ENCODE data around the gene ARL5A. TPM values are rescaled to one million over a fixed set of nuclear protein-coding genes. Genes with fewer than 3 reads are reported as not detected.

The ARL5A gene
- total and polyA plus RNA-seq, 12 donors: 8.3 to 99.0 (median 53.2) TPM

GRCh38 chr2:151844211-151844896, 16.1 kb upstream of the ARL5A start:
- Histone ChIP-seq H3K27ac (peak overlapping the region in 1 of 5 donors; percentile 39), H3K27me3 (no peaks in the 10 kb centered on the region), H3K36me3 (replicated peaks in 1 of 2) (no peaks in the 10 kb centered on the region), H3K9me3 (replicated peaks in 1 of 3) (no peaks in the 10 kb centered on the region), H3K4me3 (no peak overlapping the region), H3K4me1 (replicated peaks in 1 of 2) (peaks cover 0 to 12% of the 10 kb centered on the region in 2 donors)
- WGBS, 4 donors: 57 to 67% (median 62%) methylated on average over 6 of the region's 6 CpGs
- DNase-seq: no peak
- TF ChIP-seq POLR2A (IDR thresholded peaks at IDR 0.05): no peak
- no peak for TF ChIP-seq CTCF (IDR thresholded peaks at IDR 0.05)
- intact Hi-C loops (cut with DNase I): no loop called here

- H3K9me3 ChIP-seq (replicated peaks in 1 of 3): no peaks in the 10 kb centered on the region
- TF ChIP-seq POLR2A (IDR thresholded peaks at IDR 0.05) (no peak), CTCF (IDR thresholded peaks at IDR 0.05) (no peak)
- DNase-seq: peak in 1 of 7 donors; percentile 20
- intact Hi-C loops (cut with DNase I): no loop called here
- H3K27me3 ChIP-seq: no peaks in the 10 kb centered on the region
- peaks cover 0 to 12% of the 10 kb centered on the region in 2 donors for H3K4me1 ChIP-seq (replicated peaks in 1 of 2)
- H3K27ac ChIP-seq: no peak overlapping the region
- H3K36me3 ChIP-seq (replicated peaks in 1 of 2): no peaks in the 10 kb centered on the region
- 20 to 42% (median 38%) methylated on average over 1 of the region's 1 CpG for WGBS, 4 donors
- H3K4me3 ChIP-seq: no peak overlapping the region
Observed at GRCh38 chr2:151843691-151844061, 15.5 kb upstream of the ARL5A start.

- H3K4me1 ChIP-seq (replicated peaks in 1 of 2): peaks cover 0 to 12% of the 10 kb centered on the region in 2 donors
- no peak overlapping the region for H3K4me3 ChIP-seq
- TF ChIP-seq POLR2A (IDR thresholded peaks at IDR 0.05) (no peak), CTCF (IDR thresholded peaks at IDR 0.05) (no peak)
- no peak overlapping the region for H3K27ac ChIP-seq
- H3K27me3 ChIP-seq: no peaks in the 10 kb centered on the region
- peak in 1 of 7 donors; percentile 8 for DNase-seq
- H3K9me3 ChIP-seq (replicated peaks in 1 of 3): no peaks in the 10 kb centered on the region
- whole genome bisulfite sequencing, 4 donors: 70 to 77% (median 71%) methylated on average over 8 of the region's 8 CpGs
- intact Hi-C loops (cut with DNase I): no loop called here
- no peaks in the 10 kb centered on the region for H3K36me3 ChIP-seq (replicated peaks in 1 of 2)
Observed at GRCh38 chr2:151842830-151843690, 14.8 kb upstream of the ARL5A start.

GRCh38 chr2:151841047-151841424, 12.8 kb upstream of the ARL5A start:
- DNase-seq: no peak
- Histone ChIP-seq H3K36me3 (replicated peaks in 1 of 2) (no peaks in the 10 kb centered on the region), H3K4me1 (replicated peaks in 1 of 2) (peaks cover 0 to 12% of the 10 kb centered on the region in 2 donors), H3K27me3 (no peaks in the 10 kb centered on the region), H3K4me3 (no peak overlapping the region), H3K27ac (no peak overlapping the region), H3K9me3 (replicated peaks in 1 of 3) (no peaks in the 10 kb centered on the region)
- no peak for TF ChIP-seq POLR2A (IDR thresholded peaks at IDR 0.05)
- TF ChIP-seq CTCF (IDR thresholded peaks at IDR 0.05): no peak
- 87 to 100% (median 99%) methylated on average over 2 of the region's 2 CpGs for WGBS, 4 donors
- intact Hi-C loops (cut with DNase I): no loop called here

Measured in adrenal gland (tissue), 12 donors.